B cell (primary cell): ENCODE data around the gene CCR6. TPM values are rescaled to one million over a fixed set of nuclear protein-coding genes. Genes with fewer than 3 reads are reported as not detected.

Experiments
- ATAC-seq: fragments of 200-7000 bp; cut with Tn5 transposase; one replicate; pipeline ENCODE4 v1.10.0; 2021; ENCODE audit warnings: low read depth, mild to moderate bottlenecking, moderate number of reproducible peaks, moderate library complexity
- CTCF ChIA-PET: fragments of 350-600 bp; sonication (Branson Sonifier 250); formaldehyde crosslinking; loops from one replicate; lab custom pipeline; 2021; ENCODE audit warnings: antibody characterized with exemption, inconsistent platforms; lab: Charles Lee
- POLR2A ChIA-PET: fragments of 350-600 bp; sonication (Branson Sonifier 250); formaldehyde crosslinking; loops from one replicate; lab custom pipeline; 2021; ENCODE audit warnings: antibody characterized with exemption; lab: Charles Lee
- DNase-seq: peaks from one replicate; pipeline ENCODE4 v3.0.0; 2013
- H2AFZ ChIP-seq: 2 replicates; pipeline ENCODE4 v1.6.1; 2012; ENCODE audit warnings: mild to moderate bottlenecking, low read depth, low read length; ENCODE audit not compliant: insufficient read depth, poor library complexity, severe bottlenecking
- H3K27ac ChIP-seq, 2 donors: 1 replicate in 1 of 2; 2 replicates in 1 of 2; pipeline ENCODE4 v1.5.1; 2012 to 2013; ENCODE audit warnings: low read length in 2 of 2, mild to moderate bottlenecking in 2 of 2, moderate library complexity in 1 of 2
- H3K27me3 ChIP-seq, 4 experiments: fragments of 200-600 bp in 1 of 4; sonication (generic) in 1 of 4; replicated peaks in 1 of 4; 1 replicate in 2 of 4; 2 replicates in 2 of 4; pipeline versions ENCODE4 v1.6.1 to v1.7.0; 2013 to 2016; ENCODE audit warnings: low read length in 3 of 4, mild to moderate bottlenecking in 2 of 4, mixed read lengths in 1 of 4, moderate library complexity in 1 of 4; ENCODE audit not compliant: insufficient read depth in 4 of 4, control insufficient read depth in 3 of 4; ENCODE audit errors: control extremely low read depth in 1 of 4
- H3K36me3 ChIP-seq, 2 experiments: replicated peaks in 1 of 2; 1 replicate in 1 of 2; 2 replicates in 1 of 2; pipeline versions ENCODE4 v1.6.1 to v1.7.1; 2013; ENCODE audit warnings: low read length in 1 of 2; ENCODE audit not compliant: insufficient read depth in 2 of 2, control insufficient read depth in 1 of 2; ENCODE audit errors: control extremely low read depth in 1 of 2, extremely low read depth in 1 of 2
- H3K4me1 ChIP-seq, 2 donors: fragments of 200-600 bp in 1 of 2; sonication (generic) in 1 of 2; 1 replicate in 1 of 2; 2 replicates in 1 of 2; pipeline versions ENCODE4 v1.5.1 to v1.6.1; 2013 to 2017; ENCODE audit warnings: low read length in 2 of 2; ENCODE audit not compliant: control insufficient read depth in 2 of 2, insufficient read depth in 2 of 2
- H3K4me2 ChIP-seq: replicated peaks from 2 replicates; pipeline ENCODE3; 2012; ENCODE audit warnings: mild to moderate bottlenecking, low read depth, low read length; ENCODE audit not compliant: poor library complexity, severe bottlenecking
- H3K4me3 ChIP-seq, 5 experiments: fragments of 200-600 bp in 1 of 5; sonication (generic) in 1 of 5; 1 replicate in 3 of 5; 2 replicates in 2 of 5; pipeline versions ENCODE4 v1.5.1 to v1.7.0; 2011 to 2016; ENCODE audit warnings: low read length in 4 of 5, mild to moderate bottlenecking in 4 of 5, low read depth in 2 of 5, control low read depth in 1 of 5, moderate library complexity in 1 of 5; ENCODE audit not compliant: insufficient read depth in 1 of 5; ENCODE audit errors: control extremely low read depth in 1 of 5, extremely low read depth in 1 of 5
- H3K79me2 ChIP-seq: fragments of 200-600 bp; sonication (generic); one replicate; pipeline ENCODE4 v1.6.0; 2016; ENCODE audit warnings: low read length; ENCODE audit not compliant: control insufficient read depth, insufficient read depth
- H3K9ac ChIP-seq: fragments of 200-600 bp; sonication (generic); 2 replicates; pipeline ENCODE4 v1.6.1; 2017; ENCODE audit warnings: mild to moderate bottlenecking, low read length, moderate library complexity
- H3K9me3 ChIP-seq, 3 donors: one replicate each; pipeline versions ENCODE4 v1.6.1 to v1.7.1; 2013; ENCODE audit warnings: low read length in 2 of 3; ENCODE audit not compliant: control insufficient read depth in 2 of 3, insufficient read depth in 1 of 3; ENCODE audit errors: control extremely low read depth in 1 of 3
- H4K20me1 ChIP-seq: 2 replicates; pipeline ENCODE4 v1.6.0; 2012; ENCODE audit warnings: mild to moderate bottlenecking, low read length; ENCODE audit not compliant: insufficient read depth, control insufficient read depth, poor library complexity, severe bottlenecking
- H3K27ac Mint-ChIP-seq: one replicate; pipeline ENCODE4 v1.8.0; 2021; ENCODE audit warnings: mixed read lengths
- H3K27me3 Mint-ChIP-seq: one replicate; pipeline ENCODE4 v1.8.0; 2021; ENCODE audit warnings: mixed read lengths
- H3K4me1 Mint-ChIP-seq: one replicate; pipeline ENCODE4 v1.8.0; 2021; ENCODE audit warnings: mixed read lengths
- H3K4me3 Mint-ChIP-seq: one replicate; pipeline ENCODE4 v1.8.0; 2021; ENCODE audit warnings: mixed read lengths
- H3K9me3 Mint-ChIP-seq: one replicate; pipeline ENCODE4 v1.8.0; 2022; ENCODE audit warnings: mixed read lengths; ENCODE audit not compliant: insufficient read depth
- EZH2 ChIP-seq: IDR thresholded peaks from 2 replicates; pipeline ENCODE4 v1.6.1; 2012; ENCODE audit warnings: borderline replicate concordance, low read depth, mild to moderate bottlenecking, moderate library complexity, low read length; ENCODE audit not compliant: insufficient read depth, poor library complexity, severe bottlenecking
- WGBS: methylation state at CpG from one replicate; pipeline ENCODE4 v1.1.5; 2013; ENCODE audit warnings: missing lambda C conversion rate; ENCODE audit not compliant: insufficient coverage; 5-methylcytosine and 5-hydroxymethylcytosine counted together
- intact Hi-C: fragments of 100-400 bp; cut with micrococcal nuclease; formaldehyde crosslinking; loops from one replicate; pipeline ENCODE4 v1.10.0; 2022
- polyA plus RNA-seq: library from polyadenylated mRNA; depleted of rRNA; stranded (reverse); fragments of >200 nt; gene quantifications from 2 replicates; pipeline ENCODE4 v1.2.3, GENCODE V29; 2012
- total RNA-seq, 2 donors: library from RNA; stranded (reverse); fragments of 120-200 nt in 1 of 2; gene quantifications; 1 replicate in 1 of 2; 2 replicates in 1 of 2; pipeline versions ENCODE4 v1.2.3 to v1.2.4, GENCODE V29; 2013 to 2022
- TF ChIP-seq, protein P1 (sequence below): fragments of 200-600 bp; IDR thresholded peaks from one replicate; pipeline ENCODE4 v1.8.0; 2022; ENCODE audit warnings: antibody characterized with exemption, mild to moderate bottlenecking

Gene CCR6
- total and polyA plus RNA-seq, 2 donors (not counting 1 experiment from before 2014, with no cell fraction given) = 18.2 to 30.9 TPM

DNA sequence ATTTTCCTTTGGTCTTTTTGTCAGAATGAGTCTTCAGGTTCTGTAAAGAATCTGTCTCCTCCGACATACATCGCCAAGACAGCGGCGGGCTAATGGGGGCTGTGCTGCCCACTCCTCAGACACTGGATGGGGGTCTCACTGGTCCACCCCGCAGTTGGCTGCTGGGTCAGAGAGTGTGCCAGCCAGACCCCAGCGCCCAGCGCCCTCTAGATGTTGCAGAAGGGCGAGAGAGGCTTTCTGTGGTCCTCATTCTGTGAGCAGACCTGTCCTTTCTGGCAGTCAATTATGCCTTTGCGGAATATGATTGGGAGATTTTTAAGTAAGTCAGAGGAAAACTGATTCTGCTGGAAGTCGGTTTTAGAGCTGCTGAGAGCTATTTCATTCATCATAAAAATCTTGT is 7.8 kb upstream of the CCR6 start:
- H3K4me2 ChIP-seq = peak overlapping the region; percentile 88
- H3K36me3 ChIP-seq = peaks cover 0 to 14% of the 10 kb centered on the region in 2 experiments
- H3K27ac Mint-ChIP-seq = peak overlapping the region; percentile 96
- ChIA-PET CTCF (interaction anchor here (1.4 to 22.6 kb wide), 4 partner anchors 14 to 25 kb away, joined by 4 to 437 read pairs (median 13); no protein-coding TSS in a partner anchor), POLR2A (interaction anchor here (2.5 to 14.2 kb wide), 4 partner anchors 8 to 158 kb away, joined by 11 to 432 read pairs (median 48); partner anchors contain the start of genes CCR6 and RNASET2)
- no peak for ATAC-seq
- intact Hi-C loops = no loop called here
- H3K79me2 ChIP-seq = peaks cover 85% of the 10 kb centered on the region
- H3K27ac ChIP-seq = peak overlapping the region; percentile 98 to 100
- peak overlapping the region in 2 of 5 experiments; percentile 32 to 39 for H3K4me3 ChIP-seq
- H3K9me3 Mint-ChIP-seq = no peaks in the 10 kb centered on the region
- peaks cover 94% of the 10 kb centered on the region for H3K4me1 Mint-ChIP-seq
- peak overlapping the region; percentile 84 for H3K4me3 Mint-ChIP-seq
- no peak for DNase-seq
- WGBS = 74% methylated on average over 8 of the region's 10 CpGs
- peak overlapping the region; percentile 63 for H3K9ac ChIP-seq
- H3K4me1 ChIP-seq = peaks cover 85 to 94% of the 10 kb centered on the region in 2 donors
- no peak overlapping the region for H2AFZ ChIP-seq
- no peaks in the 10 kb centered on the region for H3K27me3 Mint-ChIP-seq
- TF ChIP-seq, protein P1, sequence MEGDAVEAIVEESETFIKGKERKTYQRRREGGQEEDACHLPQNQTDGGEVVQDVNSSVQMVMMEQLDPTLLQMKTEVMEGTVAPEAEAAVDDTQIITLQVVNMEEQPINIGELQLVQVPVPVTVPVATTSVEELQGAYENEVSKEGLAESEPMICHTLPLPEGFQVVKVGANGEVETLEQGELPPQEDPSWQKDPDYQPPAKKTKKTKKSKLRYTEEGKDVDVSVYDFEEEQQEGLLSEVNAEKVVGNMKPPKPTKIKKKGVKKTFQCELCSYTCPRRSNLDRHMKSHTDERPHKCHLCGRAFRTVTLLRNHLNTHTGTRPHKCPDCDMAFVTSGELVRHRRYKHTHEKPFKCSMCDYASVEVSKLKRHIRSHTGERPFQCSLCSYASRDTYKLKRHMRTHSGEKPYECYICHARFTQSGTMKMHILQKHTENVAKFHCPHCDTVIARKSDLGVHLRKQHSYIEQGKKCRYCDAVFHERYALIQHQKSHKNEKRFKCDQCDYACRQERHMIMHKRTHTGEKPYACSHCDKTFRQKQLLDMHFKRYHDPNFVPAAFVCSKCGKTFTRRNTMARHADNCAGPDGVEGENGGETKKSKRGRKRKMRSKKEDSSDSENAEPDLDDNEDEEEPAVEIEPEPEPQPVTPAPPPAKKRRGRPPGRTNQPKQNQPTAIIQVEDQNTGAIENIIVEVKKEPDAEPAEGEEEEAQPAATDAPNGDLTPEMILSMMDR = no peak
- no peak for TF ChIP-seq EZH2
- peaks cover 0 to 2% (median 0%) of the 10 kb centered on the region in 3 donors for H3K9me3 ChIP-seq
- H3K27me3 ChIP-seq = no peaks in the 10 kb centered on the region
- H4K20me1 ChIP-seq = no peaks in the 10 kb centered on the region

DNA sequence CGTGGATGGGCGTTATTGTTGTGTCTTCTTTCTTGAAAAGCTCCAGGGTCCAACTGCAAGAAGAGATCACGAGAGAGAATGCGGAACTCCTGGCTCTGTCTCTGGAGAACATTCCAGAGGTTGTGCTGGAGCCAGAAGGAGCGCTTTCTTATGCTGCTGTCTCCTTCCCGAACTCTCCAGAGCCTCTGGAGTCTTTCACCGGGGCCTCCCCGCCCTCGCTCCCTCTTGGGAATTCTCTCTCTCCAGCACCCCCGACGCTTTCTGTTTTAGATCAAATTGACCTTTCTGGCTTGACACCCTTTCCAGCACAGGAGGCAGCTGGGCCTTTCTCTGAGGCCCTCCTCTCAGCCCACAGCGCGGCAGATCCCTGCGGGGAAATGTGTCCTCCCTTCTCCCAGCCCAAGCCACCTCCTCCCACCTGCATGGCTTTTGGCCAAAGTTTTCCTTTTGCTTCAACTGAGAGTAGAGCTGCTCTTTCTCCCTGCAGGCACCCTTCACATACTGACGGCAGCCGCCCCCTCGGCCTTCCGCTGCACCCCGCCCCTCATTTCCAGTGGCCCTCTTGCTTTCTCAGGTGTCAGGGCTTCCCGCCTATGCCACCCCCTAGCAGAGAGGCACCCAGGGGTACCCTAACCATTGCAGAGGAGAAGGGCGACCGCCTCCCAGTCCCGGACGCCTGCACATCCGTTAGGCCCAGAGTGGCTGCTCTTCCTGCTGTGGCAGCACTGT is 6.6 kb upstream of the CCR6 start:
- Mint-ChIP-seq H3K9me3 (no peaks in the 10 kb centered on the region), H3K4me3 (peak overlapping the region; percentile 40), H3K27me3 (no peaks in the 10 kb centered on the region), H3K4me1 (peaks cover 94% of the 10 kb centered on the region), H3K27ac (peak overlapping the region; percentile 71)
- Histone ChIP-seq H3K4me1 (peaks cover 83 to 94% of the 10 kb centered on the region in 2 donors), H3K36me3 (peaks cover 0 to 14% of the 10 kb centered on the region in 2 experiments), H4K20me1 (no peaks in the 10 kb centered on the region), H3K27ac (peak overlapping the region; percentile 35 to 98), H3K27me3 (no peaks in the 10 kb centered on the region), H3K4me3 (no peak overlapping the region), H3K9me3 (peaks cover 0 to 4% (median 0%) of the 10 kb centered on the region in 3 donors), H2AFZ (no peak overlapping the region), H3K79me2 (peaks cover 81% of the 10 kb centered on the region), H3K4me2 (peak overlapping the region; percentile 17), H3K9ac (no peak overlapping the region)
- DNase-seq (no peak), ATAC-seq (no peak)
- CTCF ChIA-PET = interaction anchor here (0.6 to 22.6 kb wide), 4 partner anchors 21 to 235 kb away, joined by 3 to 437 read pairs (median 12); no protein-coding TSS in a partner anchor
- POLR2A ChIA-PET = interaction anchor here (14.2 kb wide), 1 partner anchor 23 kb away, joined by 432 read pairs; no protein-coding TSS in a partner anchor
- WGBS = 76% methylated on average over 24 of the region's 25 CpGs
- no peak for TF ChIP-seq EZH2
- TF ChIP-seq, protein P1 = no peak
- intact Hi-C loops = no loop called here
